ENCODE data around the gene WSB1. TPM values are rescaled to one million over a fixed set of nuclear protein-coding genes. Genes with fewer than 3 reads are reported as not detected.

WSB1 gene
- total and polyA plus RNA-seq, 9 of the 15 experiments (the other 6 are each of a cell fraction or from before 2014, with no cell fraction given), result 22.8 to 229 (median 81.1) TPM

- TF ChIP-seq TBL1XR1 (IDR thresholded peaks at IDR 0.05; ENCODE audit: low read length in 2 of 2) (no peak), COPS2 (conservative IDR thresholded peaks at IDR 0.05) (no peak), ATF1 (CRISPR knock-in tag; IDR thresholded peaks at IDR 0.05) (no peak), ATF1 (tag; IDR thresholded peaks at IDR 0.05) (no peak), C11orf30 (IDR thresholded peaks at IDR 0.05; ENCODE audit: low read depth) (peak; percentile 58), SMARCE1 (IDR thresholded peaks at IDR 0.05) (peak; percentile 71), ASH1L (IDR thresholded peaks at IDR 0.05; ENCODE audit: borderline replicate concordance, low read depth, partially characterized antibody) (no peak), TCF3 (CRISPR knock-in tag; IDR thresholded peaks at IDR 0.05) (peak; percentile 49; the same call in 1 of the 2 replicates), ESRRA (IDR thresholded peaks at IDR 0.05; ENCODE audit: borderline replicate concordance, low read depth) (peak; percentile 94; the same call in 1 of the 2 replicates), TEAD4 (IDR thresholded peaks at IDR 0.05; ENCODE audit: low read length) (peak; percentile 58; the same call in 1 of the 2 replicates), TEAD4 (CRISPR knock-in tag; IDR thresholded peaks at IDR 0.05; ENCODE audit: borderline replicate concordance) (no peak), EGR1 (conservative IDR thresholded peaks at IDR 0.05) (peak; percentile 91), RBM25 (IDR thresholded peaks at IDR 0.05; ENCODE audit: low read depth, low read length, severe bottlenecking) (no peak), ZNF232 (CRISPR knock-in tag; IDR thresholded peaks at IDR 0.05) (no peak), PML (IDR thresholded peaks at IDR 0.05; ENCODE audit: low read length) (no peak), HMGN3 (IDR thresholded peaks at IDR 0.05; ENCODE audit: borderline replicate concordance, extremely low read depth, insufficient read length, low read depth, low read length) (no peak), ZNF57 (CRISPR knock-in tag; IDR thresholded peaks at IDR 0.05) (no peak), TFAM (CRISPR knock-in tag; conservative IDR thresholded peaks at IDR 0.05) (no peak), ZNF324 (CRISPR knock-in tag; IDR thresholded peaks at IDR 0.05) (no peak), EP300 (IDR thresholded peaks at IDR 0.05; ENCODE audit: low read length) (no peak), FOXJ2 (tag; IDR thresholded peaks at IDR 0.05) (no peak), SRSF9 (IDR thresholded peaks at IDR 0.05; ENCODE audit: borderline replicate concordance, low read depth, low read length) (no peak), LARP7 (IDR thresholded peaks at IDR 0.05) (0 out of 2 replicates have a peak, but pooled peaks have one; percentile 43), ARID1B (IDR thresholded peaks at IDR 0.05) (peak; percentile 73), SUPT5H (IDR thresholded peaks at IDR 0.05) (no peak), ZNF175 (CRISPR knock-in tag; IDR thresholded peaks at IDR 0.05; ENCODE audit: low read depth) (no peak), ZNF165 (CRISPR knock-in tag; IDR thresholded peaks at IDR 0.05; ENCODE audit: borderline replicate concordance) (no peak), NFIC (IDR thresholded peaks at IDR 0.05) (peak; percentile 6; the same call in 1 of the 2 replicates)
- TF ChIP-seq, protein P1, sequence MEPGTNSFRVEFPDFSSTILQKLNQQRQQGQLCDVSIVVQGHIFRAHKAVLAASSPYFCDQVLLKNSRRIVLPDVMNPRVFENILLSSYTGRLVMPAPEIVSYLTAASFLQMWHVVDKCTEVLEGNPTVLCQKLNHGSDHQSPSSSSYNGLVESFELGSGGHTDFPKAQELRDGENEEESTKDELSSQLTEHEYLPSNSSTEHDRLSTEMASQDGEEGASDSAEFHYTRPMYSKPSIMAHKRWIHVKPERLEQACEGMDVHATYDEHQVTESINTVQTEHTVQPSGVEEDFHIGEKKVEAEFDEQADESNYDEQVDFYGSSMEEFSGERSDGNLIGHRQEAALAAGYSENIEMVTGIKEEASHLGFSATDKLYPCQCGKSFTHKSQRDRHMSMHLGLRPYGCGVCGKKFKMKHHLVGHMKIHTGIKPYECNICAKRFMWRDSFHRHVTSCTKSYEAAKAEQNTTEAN (CRISPR knock-in tag; IDR thresholded peaks at IDR 0.05), result no peak
- TF ChIP-seq, protein P2, sequence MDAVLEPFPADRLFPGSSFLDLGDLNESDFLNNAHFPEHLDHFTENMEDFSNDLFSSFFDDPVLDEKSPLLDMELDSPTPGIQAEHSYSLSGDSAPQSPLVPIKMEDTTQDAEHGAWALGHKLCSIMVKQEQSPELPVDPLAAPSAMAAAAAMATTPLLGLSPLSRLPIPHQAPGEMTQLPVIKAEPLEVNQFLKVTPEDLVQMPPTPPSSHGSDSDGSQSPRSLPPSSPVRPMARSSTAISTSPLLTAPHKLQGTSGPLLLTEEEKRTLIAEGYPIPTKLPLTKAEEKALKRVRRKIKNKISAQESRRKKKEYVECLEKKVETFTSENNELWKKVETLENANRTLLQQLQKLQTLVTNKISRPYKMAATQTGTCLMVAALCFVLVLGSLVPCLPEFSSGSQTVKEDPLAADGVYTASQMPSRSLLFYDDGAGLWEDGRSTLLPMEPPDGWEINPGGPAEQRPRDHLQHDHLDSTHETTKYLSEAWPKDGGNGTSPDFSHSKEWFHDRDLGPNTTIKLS (IDR thresholded peaks at IDR 0.05; ENCODE audit: borderline replicate concordance, low read depth), result no peak
- TF ChIP-seq, protein P3, sequence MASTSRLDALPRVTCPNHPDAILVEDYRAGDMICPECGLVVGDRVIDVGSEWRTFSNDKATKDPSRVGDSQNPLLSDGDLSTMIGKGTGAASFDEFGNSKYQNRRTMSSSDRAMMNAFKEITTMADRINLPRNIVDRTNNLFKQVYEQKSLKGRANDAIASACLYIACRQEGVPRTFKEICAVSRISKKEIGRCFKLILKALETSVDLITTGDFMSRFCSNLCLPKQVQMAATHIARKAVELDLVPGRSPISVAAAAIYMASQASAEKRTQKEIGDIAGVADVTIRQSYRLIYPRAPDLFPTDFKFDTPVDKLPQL (IDR thresholded peaks at IDR 0.05; ENCODE audit: extremely low read depth, insufficient read length), result no peak
These were observed 66.6 kb downstream of the WSB1 start (continued) for GRCh38 chr17:27360507-27360906.
